ENCODE measurements around the gene SLAMF7.
"Not testable (repeated sequence)": the region's sequence is repeated elsewhere in the genome, so short reads cannot be mapped to it uniquely, and the experiment has no call there.

Gene SLAMF7

GRCh38 chr1:160739098-160739511 lies at the start of gene SLAMF7:
Gene SLAMF7 (plus strand): TSS chr1:160739247. CDS start chr1:160739302, 55 bp downstream.
- peak within 1 kb of the TSS; percentile 27 for H3K4me3 Mint-ChIP-seq
- peaks cover 11% of the 10 kb centered on the region for H3K36me3 Mint-ChIP-seq (ENCODE audit: low read depth)
- peaks cover 20% of the 10 kb centered on the region for H3K9me3 Mint-ChIP-seq
- H3K27me3 Mint-ChIP-seq: no peaks in the 10 kb centered on the region
- peak within 1 kb of the TSS; percentile 43 for H3K27ac Mint-ChIP-seq
- intact Hi-C loops (cut with micrococcal nuclease): no loop called here
- peaks cover 51% of the 10 kb centered on the region for H3K4me1 Mint-ChIP-seq (ENCODE audit: low read depth)

GRCh38 chr1:160692390-160692789 lies 46.7 kb upstream of the SLAMF7 start:
- H3K4me3 Mint-ChIP-seq; H3K9me3 Mint-ChIP-seq; H3K27ac Mint-ChIP-seq; intact Hi-C loops (cut with micrococcal nuclease); H3K27me3 Mint-ChIP-seq: not testable (repeated sequence)
- Mint-ChIP-seq H3K4me1 (ENCODE audit: low read depth) (peaks cover 18% of the 10 kb centered on the region), H3K36me3 (ENCODE audit: low read depth) (peaks cover 15% of the 10 kb centered on the region)

GRCh38 chr1:160702100-160702499 lies 36.9 kb upstream of the SLAMF7 start:
- Mint-ChIP-seq H3K36me3 (ENCODE audit: low read depth) (peaks cover 10% of the 10 kb centered on the region), H3K27ac (peak overlapping the region; percentile 15), H3K27me3 (no peaks in the 10 kb centered on the region), H3K9me3 (no peaks in the 10 kb centered on the region), H3K4me1 (ENCODE audit: low read depth) (peaks cover 42% of the 10 kb centered on the region), H3K4me3 (no peak overlapping the region)
- intact Hi-C loops (cut with micrococcal nuclease): no loop called here

- intact Hi-C loops (cut with micrococcal nuclease): no loop called here
- peaks cover 42% of the 10 kb centered on the region for H3K4me1 Mint-ChIP-seq (ENCODE audit: low read depth)
- no peaks in the 10 kb centered on the region for H3K9me3 Mint-ChIP-seq
- H3K27ac Mint-ChIP-seq: peak overlapping the region; percentile 80
- peak overlapping the region; percentile 55 for H3K4me3 Mint-ChIP-seq
- H3K27me3 Mint-ChIP-seq: no peaks in the 10 kb centered on the region
- peaks cover 10% of the 10 kb centered on the region for H3K36me3 Mint-ChIP-seq (ENCODE audit: low read depth)
Observed at GRCh38 chr1:160704250-160704649, 34.8 kb upstream of the SLAMF7 start.

GRCh38 chr1:160705212-160705621 lies 33.8 kb upstream of the SLAMF7 start:
- H3K27ac Mint-ChIP-seq: peak overlapping the region; percentile 80
- H3K36me3 Mint-ChIP-seq (ENCODE audit: low read depth): peaks cover 10% of the 10 kb centered on the region
- H3K27me3 Mint-ChIP-seq; H3K9me3 Mint-ChIP-seq; H3K4me3 Mint-ChIP-seq; intact Hi-C loops (cut with micrococcal nuclease): not testable (repeated sequence)
- H3K4me1 Mint-ChIP-seq (ENCODE audit: low read depth): peaks cover 42% of the 10 kb centered on the region

GRCh38 chr1:160705742-160706141 lies 33.3 kb upstream of the SLAMF7 start:
- Mint-ChIP-seq H3K36me3 (ENCODE audit: low read depth) (peaks cover 10% of the 10 kb centered on the region), H3K4me3 (no peak overlapping the region)
- intact Hi-C loops (cut with micrococcal nuclease): no loop called here

GRCh38 chr1:160706526-160707235 lies 32.4 kb upstream of the SLAMF7 start:
- H3K36me3 Mint-ChIP-seq (ENCODE audit: low read depth): peaks cover 10% of the 10 kb centered on the region
- no peaks in the 10 kb centered on the region for H3K27me3 Mint-ChIP-seq
- H3K27ac Mint-ChIP-seq: no peak overlapping the region
- H3K4me3 Mint-ChIP-seq: no peak overlapping the region
- no peaks in the 10 kb centered on the region for H3K9me3 Mint-ChIP-seq
- H3K4me1 Mint-ChIP-seq (ENCODE audit: low read depth): peaks cover 55% of the 10 kb centered on the region
- intact Hi-C loops (cut with micrococcal nuclease): no loop called here

More at GRCh38 chr1:160705742-160706141, 33.3 kb upstream of the SLAMF7 start:
- Mint-ChIP-seq H3K27me3 (no peaks in the 10 kb centered on the region), H3K4me1 (ENCODE audit: low read depth) (peaks cover 47% of the 10 kb centered on the region), H3K9me3 (no peaks in the 10 kb centered on the region), H3K27ac (peak overlapping the region; percentile 80)

- no peak overlapping the region for H3K4me3 Mint-ChIP-seq
- H3K27me3 Mint-ChIP-seq: no peaks in the 10 kb centered on the region
- H3K27ac Mint-ChIP-seq: no peak overlapping the region
- peaks cover 57% of the 10 kb centered on the region for H3K4me1 Mint-ChIP-seq (ENCODE audit: low read depth)
- H3K9me3 Mint-ChIP-seq: no peaks in the 10 kb centered on the region
- intact Hi-C loops (cut with micrococcal nuclease): no loop called here
- H3K36me3 Mint-ChIP-seq (ENCODE audit: low read depth): peaks cover 10% of the 10 kb centered on the region
Observed at GRCh38 chr1:160707236-160708064, 31.6 kb upstream of the SLAMF7 start.

- H3K27ac Mint-ChIP-seq: no peak overlapping the region
- intact Hi-C loops (cut with micrococcal nuclease): no loop called here
- H3K4me3 Mint-ChIP-seq: no peak overlapping the region
- no peaks in the 10 kb centered on the region for H3K9me3 Mint-ChIP-seq
- no peaks in the 10 kb centered on the region for H3K27me3 Mint-ChIP-seq
- H3K4me1 Mint-ChIP-seq (ENCODE audit: low read depth): peaks cover 58% of the 10 kb centered on the region
- peaks cover 8% of the 10 kb centered on the region for H3K36me3 Mint-ChIP-seq (ENCODE audit: low read depth)
Observed at GRCh38 chr1:160708118-160708517, 30.9 kb upstream of the SLAMF7 start.

GRCh38 chr1:160708801-160709200 lies 30.2 kb upstream of the SLAMF7 start:
- Mint-ChIP-seq H3K36me3 (ENCODE audit: low read depth) (peaks cover 1% of the 10 kb centered on the region), H3K9me3 (no peaks in the 10 kb centered on the region), H3K4me3 (no peak overlapping the region), H3K27me3 (no peaks in the 10 kb centered on the region), H3K27ac (no peak overlapping the region), H3K4me1 (ENCODE audit: low read depth) (peaks cover 55% of the 10 kb centered on the region)
- intact Hi-C loops (cut with micrococcal nuclease): no loop called here

GRCh38 chr1:160709715-160710114 lies 29.3 kb upstream of the SLAMF7 start:
- Mint-ChIP-seq H3K27ac (no peak overlapping the region), H3K36me3 (ENCODE audit: low read depth) (no peaks in the 10 kb centered on the region), H3K4me1 (ENCODE audit: low read depth) (peaks cover 52% of the 10 kb centered on the region), H3K9me3 (no peaks in the 10 kb centered on the region), H3K27me3 (no peaks in the 10 kb centered on the region), H3K4me3 (no peak overlapping the region)
- intact Hi-C loops (cut with micrococcal nuclease): no loop called here

GRCh38 chr1:160710517-160711252 lies 28.4 kb upstream of the SLAMF7 start:
- intact Hi-C loops (cut with micrococcal nuclease): no loop called here
- Mint-ChIP-seq H3K36me3 (ENCODE audit: low read depth) (no peaks in the 10 kb centered on the region), H3K27me3 (no peaks in the 10 kb centered on the region), H3K4me3 (peak overlapping the region; percentile 72), H3K4me1 (ENCODE audit: low read depth) (peaks cover 44% of the 10 kb centered on the region), H3K27ac (peak overlapping the region; percentile 86), H3K9me3 (no peaks in the 10 kb centered on the region)

GRCh38 chr1:160711276-160711601 lies 27.8 kb upstream of the SLAMF7 start:
- Mint-ChIP-seq H3K36me3 (ENCODE audit: low read depth) (no peaks in the 10 kb centered on the region), H3K4me1 (ENCODE audit: low read depth) (peaks cover 45% of the 10 kb centered on the region), H3K27ac (peak overlapping the region; percentile 86), H3K9me3 (no peaks in the 10 kb centered on the region), H3K27me3 (no peaks in the 10 kb centered on the region), H3K4me3 (peak overlapping the region; percentile 72)
- intact Hi-C loops (cut with micrococcal nuclease): no loop called here
